H1 (cell line): Measurements from ENCODE around the gene TOMM40. TPM values are rescaled to one million over a fixed set of nuclear protein-coding genes. Genes with fewer than 3 reads are reported as not detected.
A peak's percentile ranks its signal among the peaks of the same experiment; 100 is the strongest.

ENCODE experiments used
- CBX8 ChIP-seq: fragments of 300-800, 300-1000 bp; sonication (generic); IDR thresholded peaks from 2 replicates; pipeline ENCODE4 v1.7.1; 2016; ENCODE audit warnings: low read depth, low read length, borderline replicate concordance
- GTF2F1 ChIP-seq: IDR thresholded peaks from 2 replicates; pipeline ENCODE4 v1.6.1; 2012; ENCODE audit warnings: low read depth, low read length, improper control_type of control experiment, borderline replicate concordance
- HDAC2 ChIP-seq, 2 experiments: fragments of 300-600 bp in 1 of 2; sonication (generic) in 1 of 2; IDR thresholded peaks; 2 replicates each; pipeline ENCODE4 v1.6.1; 2011 to 2012; ENCODE audit warnings: low read depth in 2 of 2, low read length in 2 of 2, mild to moderate bottlenecking in 2 of 2, moderate library complexity in 2 of 2, borderline replicate concordance in 1 of 2, inconsistent platforms in 1 of 2
- KDM4A ChIP-seq: IDR thresholded peaks from one replicate; pipeline ENCODE4 v1.7.1; 2012; ENCODE audit warnings: low read depth, mild to moderate bottlenecking, moderate library complexity, low read length, inconsistent platforms; ENCODE audit not compliant: severe bottlenecking
- SP1 ChIP-seq: IDR thresholded peaks from 2 replicates; pipeline ENCODE4 v1.6.1; 2011; ENCODE audit warnings: low read depth, low read length
- TAF7 ChIP-seq: optimal IDR thresholded peaks from 2 replicates; pipeline ENCODE3; 2011; ENCODE audit warnings: low read depth, mild to moderate bottlenecking, inconsistent platforms, low read length, moderate library complexity, borderline replicate concordance
- TCF12 ChIP-seq: IDR thresholded peaks from 2 replicates; pipeline ENCODE4 v1.6.1; 2011; ENCODE audit warnings: low read depth, mild to moderate bottlenecking, low read length
- ZNF274 ChIP-seq: IDR thresholded peaks from 2 replicates; pipeline ENCODE4 v1.7.0; 2012; ENCODE audit warnings: low read length, borderline replicate concordance; ENCODE audit errors: extremely low read depth
- polyA plus RNA-seq, 7 experiments: library from polyadenylated mRNA; depleted of rRNA in 3 of 7; stranded (reverse) in 5 of 7; unstranded in 2 of 7; fragments of >200 nt in 5 of 7; fragments of 200-250 nt in 2 of 7; gene quantifications; 1 replicate in 5 of 7; 2 replicates in 1 of 7; 4 replicates in 1 of 7; pipeline versions ENCODE4 v1.2.1 to v1.2.3, GENCODE V29; 2011 to 2013; ENCODE audit warnings: missing spikeins in 2 of 7, mixed read lengths in 2 of 7
- total RNA-seq: library from RNA; stranded (reverse); fragmentation: NEBNext Ultra II Directional; extraction: Animal tissue kit (Norgen Biotek cat#: 25700); gene quantifications from 2 replicates; pipeline ENCODE4 v1.2.1, GENCODE V29; 2021
- TF ChIP-seq, protein P1 (sequence below): fragments of 300-600 bp; sonication (generic); IDR thresholded peaks from 2 replicates; pipeline ENCODE4 v1.7.1; 2012; ENCODE audit warnings: low read length, moderate library complexity, mild to moderate bottlenecking, inconsistent platforms; ENCODE audit not compliant: insufficient replicate concordance

The TOMM40 gene
- total and polyA plus RNA-seq, 2 of the 8 experiments (the other 6 are each of a cell fraction or from before 2014, with no cell fraction given) = 154 to 179 TPM

DNA sequence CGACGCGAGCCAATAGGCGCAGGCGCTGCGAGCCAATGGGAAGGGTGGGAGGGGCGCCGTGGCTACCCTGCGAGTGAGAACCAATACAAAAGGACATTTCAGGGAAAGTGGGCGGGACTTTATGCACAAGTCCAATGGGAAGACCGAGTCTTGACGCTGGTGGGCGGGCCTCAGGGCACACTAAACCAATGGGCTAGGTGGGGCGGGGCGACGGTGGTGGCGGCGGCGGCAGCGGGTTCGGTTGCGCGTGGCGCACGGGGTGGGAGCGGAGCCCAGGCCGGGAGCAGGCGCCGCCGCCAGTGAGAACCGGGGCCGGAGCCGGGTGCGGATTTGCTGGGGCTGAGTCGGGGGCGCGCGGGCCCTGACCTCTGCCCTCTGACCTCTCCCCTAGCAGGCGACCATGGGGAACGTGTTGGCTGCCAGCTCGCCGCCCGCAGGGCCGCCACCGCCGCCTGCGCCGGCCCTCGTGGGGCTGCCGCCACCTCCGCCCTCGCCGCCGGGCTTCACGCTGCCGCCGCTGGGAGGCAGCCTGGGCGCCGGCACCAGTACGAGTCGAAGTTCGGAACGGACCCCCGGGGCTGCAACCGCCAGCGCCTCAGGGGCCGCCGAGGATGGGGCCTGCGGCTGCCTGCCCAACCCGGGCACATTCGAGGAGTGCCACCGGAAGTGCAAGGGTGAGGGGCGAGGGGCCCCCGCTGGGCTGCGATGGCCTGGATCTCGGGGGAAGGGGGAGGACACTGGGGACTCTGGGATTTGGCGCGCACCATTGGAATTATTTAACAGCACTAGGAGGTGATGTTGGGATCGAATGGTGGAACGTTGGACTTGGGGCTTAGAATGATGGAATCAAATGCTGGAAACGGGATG, at the start of gene TOMM40 (continued):
- TF ChIP-seq, protein P1, sequence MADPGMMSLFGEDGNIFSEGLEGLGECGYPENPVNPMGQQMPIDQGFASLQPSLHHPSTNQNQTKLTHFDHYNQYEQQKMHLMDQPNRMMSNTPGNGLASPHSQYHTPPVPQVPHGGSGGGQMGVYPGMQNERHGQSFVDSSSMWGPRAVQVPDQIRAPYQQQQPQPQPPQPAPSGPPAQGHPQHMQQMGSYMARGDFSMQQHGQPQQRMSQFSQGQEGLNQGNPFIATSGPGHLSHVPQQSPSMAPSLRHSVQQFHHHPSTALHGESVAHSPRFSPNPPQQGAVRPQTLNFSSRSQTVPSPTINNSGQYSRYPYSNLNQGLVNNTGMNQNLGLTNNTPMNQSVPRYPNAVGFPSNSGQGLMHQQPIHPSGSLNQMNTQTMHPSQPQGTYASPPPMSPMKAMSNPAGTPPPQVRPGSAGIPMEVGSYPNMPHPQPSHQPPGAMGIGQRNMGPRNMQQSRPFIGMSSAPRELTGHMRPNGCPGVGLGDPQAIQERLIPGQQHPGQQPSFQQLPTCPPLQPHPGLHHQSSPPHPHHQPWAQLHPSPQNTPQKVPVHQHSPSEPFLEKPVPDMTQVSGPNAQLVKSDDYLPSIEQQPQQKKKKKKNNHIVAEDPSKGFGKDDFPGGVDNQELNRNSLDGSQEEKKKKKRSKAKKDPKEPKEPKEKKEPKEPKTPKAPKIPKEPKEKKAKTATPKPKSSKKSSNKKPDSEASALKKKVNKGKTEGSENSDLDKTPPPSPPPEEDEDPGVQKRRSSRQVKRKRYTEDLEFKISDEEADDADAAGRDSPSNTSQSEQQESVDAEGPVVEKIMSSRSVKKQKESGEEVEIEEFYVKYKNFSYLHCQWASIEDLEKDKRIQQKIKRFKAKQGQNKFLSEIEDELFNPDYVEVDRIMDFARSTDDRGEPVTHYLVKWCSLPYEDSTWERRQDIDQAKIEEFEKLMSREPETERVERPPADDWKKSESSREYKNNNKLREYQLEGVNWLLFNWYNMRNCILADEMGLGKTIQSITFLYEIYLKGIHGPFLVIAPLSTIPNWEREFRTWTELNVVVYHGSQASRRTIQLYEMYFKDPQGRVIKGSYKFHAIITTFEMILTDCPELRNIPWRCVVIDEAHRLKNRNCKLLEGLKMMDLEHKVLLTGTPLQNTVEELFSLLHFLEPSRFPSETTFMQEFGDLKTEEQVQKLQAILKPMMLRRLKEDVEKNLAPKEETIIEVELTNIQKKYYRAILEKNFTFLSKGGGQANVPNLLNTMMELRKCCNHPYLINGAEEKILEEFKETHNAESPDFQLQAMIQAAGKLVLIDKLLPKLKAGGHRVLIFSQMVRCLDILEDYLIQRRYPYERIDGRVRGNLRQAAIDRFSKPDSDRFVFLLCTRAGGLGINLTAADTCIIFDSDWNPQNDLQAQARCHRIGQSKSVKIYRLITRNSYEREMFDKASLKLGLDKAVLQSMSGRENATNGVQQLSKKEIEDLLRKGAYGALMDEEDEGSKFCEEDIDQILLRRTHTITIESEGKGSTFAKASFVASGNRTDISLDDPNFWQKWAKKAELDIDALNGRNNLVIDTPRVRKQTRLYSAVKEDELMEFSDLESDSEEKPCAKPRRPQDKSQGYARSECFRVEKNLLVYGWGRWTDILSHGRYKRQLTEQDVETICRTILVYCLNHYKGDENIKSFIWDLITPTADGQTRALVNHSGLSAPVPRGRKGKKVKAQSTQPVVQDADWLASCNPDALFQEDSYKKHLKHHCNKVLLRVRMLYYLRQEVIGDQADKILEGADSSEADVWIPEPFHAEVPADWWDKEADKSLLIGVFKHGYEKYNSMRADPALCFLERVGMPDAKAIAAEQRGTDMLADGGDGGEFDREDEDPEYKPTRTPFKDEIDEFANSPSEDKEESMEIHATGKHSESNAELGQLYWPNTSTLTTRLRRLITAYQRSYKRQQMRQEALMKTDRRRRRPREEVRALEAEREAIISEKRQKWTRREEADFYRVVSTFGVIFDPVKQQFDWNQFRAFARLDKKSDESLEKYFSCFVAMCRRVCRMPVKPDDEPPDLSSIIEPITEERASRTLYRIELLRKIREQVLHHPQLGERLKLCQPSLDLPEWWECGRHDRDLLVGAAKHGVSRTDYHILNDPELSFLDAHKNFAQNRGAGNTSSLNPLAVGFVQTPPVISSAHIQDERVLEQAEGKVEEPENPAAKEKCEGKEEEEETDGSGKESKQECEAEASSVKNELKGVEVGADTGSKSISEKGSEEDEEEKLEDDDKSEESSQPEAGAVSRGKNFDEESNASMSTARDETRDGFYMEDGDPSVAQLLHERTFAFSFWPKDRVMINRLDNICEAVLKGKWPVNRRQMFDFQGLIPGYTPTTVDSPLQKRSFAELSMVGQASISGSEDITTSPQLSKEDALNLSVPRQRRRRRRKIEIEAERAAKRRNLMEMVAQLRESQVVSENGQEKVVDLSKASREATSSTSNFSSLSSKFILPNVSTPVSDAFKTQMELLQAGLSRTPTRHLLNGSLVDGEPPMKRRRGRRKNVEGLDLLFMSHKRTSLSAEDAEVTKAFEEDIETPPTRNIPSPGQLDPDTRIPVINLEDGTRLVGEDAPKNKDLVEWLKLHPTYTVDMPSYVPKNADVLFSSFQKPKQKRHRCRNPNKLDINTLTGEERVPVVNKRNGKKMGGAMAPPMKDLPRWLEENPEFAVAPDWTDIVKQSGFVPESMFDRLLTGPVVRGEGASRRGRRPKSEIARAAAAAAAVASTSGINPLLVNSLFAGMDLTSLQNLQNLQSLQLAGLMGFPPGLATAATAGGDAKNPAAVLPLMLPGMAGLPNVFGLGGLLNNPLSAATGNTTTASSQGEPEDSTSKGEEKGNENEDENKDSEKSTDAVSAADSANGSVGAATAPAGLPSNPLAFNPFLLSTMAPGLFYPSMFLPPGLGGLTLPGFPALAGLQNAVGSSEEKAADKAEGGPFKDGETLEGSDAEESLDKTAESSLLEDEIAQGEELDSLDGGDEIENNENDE = no peak
- TF ChIP-seq HDAC2 (IDR thresholded peaks at IDR 0.05; ENCODE audit: borderline replicate concordance in 1 of 2, low read depth in 2 of 2, low read length in 2 of 2) = peak in 1 of 2 experiments; percentile 68; a peak in 1 of 4 replicates
- TF ChIP-seq TAF7 = no peak
- TF ChIP-seq TCF12 = no peak
- TF ChIP-seq KDM4A = peak; percentile 16
- no peak for TF ChIP-seq GTF2F1
- no peak for TF ChIP-seq ZNF274
- no peak for TF ChIP-seq CBX8
- TF ChIP-seq SP1 = peak; percentile 97
